ENCODE measurements around the gene GABBR1.

Gene GABBR1

GRCh38 chr6:29617782-29618554 is 15.0 kb downstream of the GABBR1 start:
- Histone ChIP-seq H3K4me2 (ENCODE audit: low read length) (no peak overlapping the region), H3K36me3 (ENCODE audit: control insufficient read depth, insufficient read depth, low read length) (no peaks in the 10 kb centered on the region), H3K79me2 (no peaks in the 10 kb centered on the region), H3K27ac (no peak overlapping the region), H3K27me3 (ENCODE audit: control insufficient read depth, insufficient read depth, low read length) (no peaks in the 10 kb centered on the region), H3K4me3 (ENCODE audit: low read depth, low read length) (no peak overlapping the region), H3K4me1 (no peaks in the 10 kb centered on the region), H3K9me3 (ENCODE audit: control insufficient read depth, low read length) (no peaks in the 10 kb centered on the region), H2AFZ (no peak overlapping the region), H3K9ac (no peak overlapping the region)
- no peak for TF ChIP-seq CTCF (IDR thresholded peaks at IDR 0.05)

DNA sequence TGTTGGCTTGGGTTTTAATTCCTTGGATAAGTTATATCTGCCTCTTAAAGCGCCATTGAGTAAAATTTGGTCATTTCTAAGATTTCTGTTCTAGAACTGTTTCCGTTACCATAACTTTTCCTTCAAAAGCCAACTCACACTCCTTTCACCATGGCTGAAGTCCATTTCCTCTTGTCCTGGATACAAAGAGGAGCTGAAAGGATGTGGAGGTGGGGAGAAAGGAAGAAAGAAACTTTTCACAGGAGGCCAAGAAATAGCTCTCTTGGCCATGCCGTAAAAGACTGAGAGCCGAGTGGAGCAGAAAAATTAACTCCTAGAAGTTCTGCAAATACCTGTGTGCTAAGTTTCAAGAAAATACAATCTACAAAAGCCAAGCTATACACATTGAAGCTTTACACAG is 21.6 kb downstream of the GABBR1 start:
- Histone ChIP-seq H3K27ac (no peak overlapping the region), H3K79me2 (no peaks in the 10 kb centered on the region), H3K4me3 (ENCODE audit: low read depth, low read length) (no peak overlapping the region), H3K4me2 (ENCODE audit: low read length) (no peak overlapping the region), H3K27me3 (ENCODE audit: control insufficient read depth, insufficient read depth, low read length) (no peaks in the 10 kb centered on the region), H2AFZ (no peak overlapping the region), H3K9me3 (ENCODE audit: control insufficient read depth, low read length) (no peaks in the 10 kb centered on the region), H3K4me1 (no peaks in the 10 kb centered on the region), H3K36me3 (ENCODE audit: control insufficient read depth, insufficient read depth, low read length) (no peaks in the 10 kb centered on the region), H3K9ac (no peak overlapping the region)
- no peak for TF ChIP-seq CTCF (IDR thresholded peaks at IDR 0.05)

- Histone ChIP-seq H3K27ac (no peak overlapping the region), H3K4me2 (ENCODE audit: low read length) (no peak overlapping the region), H3K4me1 (no peaks in the 10 kb centered on the region), H3K9me3 (ENCODE audit: control insufficient read depth, low read length) (no peaks in the 10 kb centered on the region), H3K9ac (no peak overlapping the region), H3K36me3 (ENCODE audit: control insufficient read depth, insufficient read depth, low read length) (no peaks in the 10 kb centered on the region), H2AFZ (no peak overlapping the region), H3K79me2 (no peaks in the 10 kb centered on the region), H3K4me3 (ENCODE audit: low read depth, low read length) (no peak overlapping the region), H3K27me3 (ENCODE audit: control insufficient read depth, insufficient read depth, low read length) (no peaks in the 10 kb centered on the region)
- TF ChIP-seq CTCF (IDR thresholded peaks at IDR 0.05): no peak
These were observed 22.4 kb downstream of the GABBR1 start for GRCh38 chr6:29610540-29610939.

DNA sequence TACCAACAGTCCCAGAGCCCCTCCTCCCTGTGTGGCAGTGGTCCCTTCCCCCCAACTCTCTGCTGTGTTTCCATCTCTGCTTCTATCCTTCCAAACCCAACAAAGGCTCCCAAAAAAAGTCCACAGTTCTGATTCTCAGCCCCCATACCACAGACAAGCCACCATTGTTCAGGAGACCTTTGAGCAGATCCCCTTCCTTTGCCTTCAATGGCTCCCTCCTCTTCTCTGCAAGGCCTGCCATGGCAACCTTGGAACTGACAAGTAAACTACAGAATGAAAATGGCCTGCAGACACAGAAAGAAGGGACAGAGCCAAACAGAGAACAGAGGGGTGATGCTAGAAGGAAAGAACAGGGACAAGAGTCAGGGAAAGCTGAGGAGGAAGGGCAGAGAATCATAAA is 24.9 kb downstream of the GABBR1 start:
- H3K4me3 ChIP-seq (ENCODE audit: low read depth, low read length): no peak overlapping the region
- no peak overlapping the region for H3K27ac ChIP-seq

More for the DNA sequence above, 24.9 kb downstream of the GABBR1 start:
- Histone ChIP-seq H3K9ac (no peak overlapping the region), H2AFZ (no peak overlapping the region), H3K36me3 (ENCODE audit: control insufficient read depth, insufficient read depth, low read length) (no peaks in the 10 kb centered on the region), H3K9me3 (ENCODE audit: control insufficient read depth, low read length) (no peaks in the 10 kb centered on the region), H3K4me2 (ENCODE audit: low read length) (no peak overlapping the region), H3K27me3 (ENCODE audit: control insufficient read depth, insufficient read depth, low read length) (no peaks in the 10 kb centered on the region), H3K4me1 (no peaks in the 10 kb centered on the region), H3K79me2 (no peaks in the 10 kb centered on the region)
- TF ChIP-seq CTCF (IDR thresholded peaks at IDR 0.05): no peak

Measured in parathyroid adenoma (tissue), 2 donors.